NCI-H1417 (cell line): Measurements from ENCODE around the gene HLA-F.

Experiments used
- DNase-seq, 3 experiments: peaks; one replicate each; lab custom pipeline; 2025; lab: John Stamatoyannopoulos, UW

The HLA-F gene

DNA sequence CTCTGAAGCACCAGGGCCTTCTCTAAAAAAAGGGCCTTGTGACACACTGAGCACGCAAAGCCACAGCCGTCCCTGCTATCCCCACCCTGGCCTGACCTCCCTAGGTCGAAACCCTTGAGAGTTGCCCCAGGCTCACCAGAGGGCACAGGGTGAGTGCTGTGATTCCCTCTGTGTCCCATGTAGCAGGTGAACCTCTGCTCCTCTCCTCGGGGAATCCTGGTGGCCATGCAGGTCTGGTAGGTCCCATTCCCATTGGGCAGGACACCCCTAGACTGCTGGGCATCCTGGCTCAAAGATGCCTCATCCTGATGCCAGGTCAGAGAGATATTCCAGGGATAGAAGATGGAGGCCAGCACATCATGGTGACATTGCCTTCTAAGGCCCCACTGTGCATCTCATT is 20.9 kb downstream of the HLA-F start:
- no peak for DNase-seq

GRCh38 chr6:29744621-29745020 is 21.4 kb downstream of the HLA-F start:
- no peak for DNase-seq

- DNase-seq, result no peak
These were observed 22.2 kb downstream of the HLA-F start for GRCh38 chr6:29745386-29745785.

DNA sequence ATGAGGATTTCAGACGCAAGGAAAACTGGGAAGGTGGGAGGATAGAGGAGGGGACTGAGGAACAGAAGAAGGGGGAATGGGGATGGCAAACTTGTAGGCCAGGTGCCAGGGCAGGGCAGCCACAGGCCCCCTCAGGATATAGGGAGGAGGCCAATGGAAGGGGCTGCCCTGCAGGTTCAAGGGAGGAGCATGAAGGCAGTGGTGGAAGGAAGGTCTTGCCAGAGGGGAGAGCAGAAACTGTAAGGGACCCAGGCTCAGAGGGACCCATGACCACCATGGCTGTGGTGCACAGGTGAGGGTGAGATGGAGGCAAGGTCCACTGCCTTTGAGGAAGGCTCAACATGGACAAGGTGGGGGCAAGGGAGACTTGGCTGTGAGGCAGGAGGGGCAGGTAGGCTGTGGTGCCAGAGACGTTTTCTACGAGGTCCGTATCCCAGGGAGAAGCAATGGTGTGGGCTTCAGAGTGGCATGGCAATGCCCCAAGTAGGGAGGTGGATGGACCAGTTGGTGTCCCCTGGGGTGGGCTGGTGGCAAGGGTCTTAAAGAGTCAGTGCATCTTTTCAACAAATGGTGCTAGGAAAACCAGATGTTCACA is 22.7 kb downstream of the HLA-F start:
- DNase-seq, result no peak

DNA sequence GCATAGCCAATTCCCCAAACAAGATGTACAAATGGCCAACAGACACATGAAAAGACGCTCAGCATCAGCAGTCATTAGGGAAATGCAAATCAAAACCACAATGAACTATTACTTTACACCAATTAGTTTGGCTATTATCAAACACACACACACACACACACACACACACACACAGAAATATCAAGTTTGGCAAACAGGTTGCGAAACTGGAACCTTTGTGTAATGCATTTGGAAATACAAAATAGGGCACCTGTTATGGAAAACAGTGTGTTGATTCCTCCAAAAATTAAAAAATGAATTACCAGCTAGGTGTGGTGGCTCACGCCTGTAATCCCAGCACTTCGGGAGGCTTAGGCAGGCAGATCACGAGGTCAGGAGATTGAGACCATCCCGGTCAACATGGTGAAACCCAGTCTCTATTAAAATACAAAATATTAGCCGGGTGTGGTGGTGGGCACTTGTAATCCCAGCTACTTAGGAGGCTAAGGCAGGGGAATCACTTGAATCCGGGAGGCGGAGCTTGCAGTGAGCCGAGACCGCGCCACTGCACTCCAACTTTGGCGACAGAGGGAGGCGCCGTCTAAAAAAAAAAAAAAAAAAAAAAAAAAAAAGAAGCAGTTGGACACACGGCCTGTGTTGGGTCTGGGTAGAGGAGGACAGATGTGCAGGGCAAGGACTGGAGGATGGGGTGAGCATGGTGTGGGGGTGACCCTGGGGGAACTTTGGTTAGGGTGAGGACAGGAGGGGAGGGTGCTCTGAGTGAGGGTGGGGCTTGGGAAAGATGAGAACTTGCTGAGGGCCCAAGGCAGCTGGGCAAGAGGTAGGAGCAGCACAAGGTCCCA is 23.8 kb downstream of the HLA-F start:
- DNase-seq, result no peak

DNA sequence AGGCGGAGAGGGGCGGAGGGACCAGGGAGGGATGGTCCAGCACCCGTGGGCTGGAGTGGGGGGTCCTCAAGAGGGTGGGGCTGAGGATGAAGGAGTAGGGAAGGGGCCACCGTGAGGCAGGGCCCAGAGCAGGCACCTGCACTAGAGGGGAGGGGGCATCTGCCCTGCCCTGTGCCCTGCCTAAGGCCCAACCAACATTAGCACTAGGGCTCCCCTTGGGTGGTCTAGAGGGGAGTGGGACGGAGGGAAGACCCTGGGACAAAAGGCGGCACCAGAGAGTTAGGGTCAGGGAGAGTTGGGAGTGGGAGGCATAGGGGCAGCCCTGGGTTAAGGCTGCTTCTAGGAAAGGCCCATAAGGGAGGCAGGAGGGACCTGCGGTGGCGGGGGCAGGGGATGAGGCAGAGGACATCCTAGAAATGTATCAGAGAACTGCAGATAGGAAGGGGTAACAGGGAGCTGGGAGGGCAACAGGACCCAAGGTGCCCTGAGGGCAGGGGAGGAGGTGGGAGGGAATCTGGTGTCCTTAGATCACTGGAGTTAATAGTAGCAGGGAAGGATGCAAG is 24.5 kb downstream of the HLA-F start:
- no peak for DNase-seq

DNA sequence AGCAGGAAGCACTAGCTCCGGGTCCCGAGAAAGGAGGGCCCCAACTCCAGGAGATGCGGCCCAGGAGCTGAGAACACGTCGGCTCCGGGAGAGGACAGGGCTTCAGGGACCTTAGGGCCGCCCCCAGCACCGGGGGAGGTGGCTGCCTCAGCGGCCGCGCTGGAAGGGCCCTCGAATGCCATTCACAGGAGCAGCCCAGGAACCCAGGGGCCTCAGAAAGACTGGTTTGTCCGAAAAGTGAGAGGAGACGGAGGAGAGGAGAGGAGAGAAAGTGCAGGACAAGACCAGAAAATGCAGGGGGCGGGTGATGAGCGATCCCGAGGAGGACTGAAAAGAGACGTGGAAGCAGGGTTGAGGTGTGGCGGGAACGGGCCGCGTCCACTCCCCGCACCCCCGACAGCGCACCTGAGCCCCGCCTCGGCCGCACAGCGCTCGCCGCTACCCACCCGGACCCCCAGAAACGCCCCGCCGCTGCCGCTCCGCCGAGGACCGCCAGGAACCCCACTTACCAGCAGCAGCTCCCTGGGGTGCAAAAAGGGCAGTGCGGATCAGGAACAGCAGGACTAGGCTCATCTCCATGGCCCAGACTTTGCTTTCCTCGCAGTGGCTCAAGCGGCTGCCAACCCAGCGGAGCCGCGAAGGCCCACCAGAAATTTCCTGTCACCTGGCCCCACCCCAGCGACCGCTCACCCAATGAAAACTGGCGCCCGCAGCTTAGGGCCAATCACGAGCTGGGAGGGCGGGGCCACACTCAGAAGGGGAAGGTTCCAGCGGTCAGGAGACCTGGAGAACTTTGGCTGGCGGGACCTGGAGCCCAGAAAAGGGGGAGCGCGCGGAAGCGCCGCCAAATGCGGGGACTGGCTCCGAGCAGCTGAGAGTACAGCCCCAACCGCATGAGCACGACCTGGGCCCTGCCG is 25.4 kb downstream of the HLA-F start:
- peak in 2 of 3 experiments; percentile 71 to 72 for DNase-seq

DNA sequence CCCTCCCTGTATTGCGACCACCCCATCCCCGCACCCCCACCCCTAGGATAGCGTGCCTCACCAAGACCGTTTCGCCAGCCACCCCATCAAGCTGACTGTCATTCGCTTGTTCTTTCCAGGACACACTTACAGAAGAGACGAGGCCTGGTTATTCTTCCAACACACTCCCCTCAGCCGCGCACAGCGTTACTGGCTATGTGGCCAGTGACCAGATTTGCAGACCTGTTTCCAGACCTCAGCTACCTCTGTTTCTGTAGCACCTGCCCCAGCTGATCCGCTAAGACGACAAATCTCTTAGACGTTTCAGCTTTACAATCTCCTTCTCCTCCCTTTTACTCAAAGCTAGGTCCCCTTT is 26.1 kb downstream of the HLA-F start:
- no peak for DNase-seq

GRCh38 chr6:29749668-29750067 is 26.4 kb downstream of the HLA-F start:
- no peak for DNase-seq

- DNase-seq, result no peak
These were observed 27.5 kb downstream of the HLA-F start for GRCh38 chr6:29750709-29751108.

DNA sequence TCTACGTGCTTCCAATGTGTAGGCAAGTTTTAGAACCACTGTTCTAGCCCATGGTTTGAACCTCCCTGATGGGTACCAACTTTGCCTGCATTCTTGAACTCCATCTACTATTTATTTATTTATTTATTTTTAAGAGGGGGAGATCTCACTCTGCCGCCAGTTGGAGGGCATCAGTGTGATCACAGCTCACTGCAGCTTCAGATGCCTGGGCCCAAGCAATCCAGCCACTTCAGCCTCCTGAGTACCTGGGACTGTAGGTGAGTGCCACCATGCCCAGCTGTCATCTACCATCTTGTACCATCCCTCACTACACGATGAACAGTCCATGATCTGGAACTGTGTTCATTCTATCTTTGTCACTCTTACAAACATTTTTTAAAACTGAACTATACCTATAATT is 28.2 kb downstream of the HLA-F start:
- no peak for DNase-seq

- DNase-seq, result peak; percentile 5 to 25 (median 9)
These were observed 29.4 kb downstream of the HLA-F start for GRCh38 chr6:29752451-29753308.

GRCh38 chr6:29753309-29753644 is 30.0 kb downstream of the HLA-F start:
- DNase-seq, result no peak

- DNase-seq, result no peak
These were observed 32.1 kb downstream of the HLA-F start for GRCh38 chr6:29755295-29755871.

- DNase-seq, result no peak
These were observed 34.0 kb downstream of the HLA-F start for GRCh38 chr6:29757282-29757681.

DNA sequence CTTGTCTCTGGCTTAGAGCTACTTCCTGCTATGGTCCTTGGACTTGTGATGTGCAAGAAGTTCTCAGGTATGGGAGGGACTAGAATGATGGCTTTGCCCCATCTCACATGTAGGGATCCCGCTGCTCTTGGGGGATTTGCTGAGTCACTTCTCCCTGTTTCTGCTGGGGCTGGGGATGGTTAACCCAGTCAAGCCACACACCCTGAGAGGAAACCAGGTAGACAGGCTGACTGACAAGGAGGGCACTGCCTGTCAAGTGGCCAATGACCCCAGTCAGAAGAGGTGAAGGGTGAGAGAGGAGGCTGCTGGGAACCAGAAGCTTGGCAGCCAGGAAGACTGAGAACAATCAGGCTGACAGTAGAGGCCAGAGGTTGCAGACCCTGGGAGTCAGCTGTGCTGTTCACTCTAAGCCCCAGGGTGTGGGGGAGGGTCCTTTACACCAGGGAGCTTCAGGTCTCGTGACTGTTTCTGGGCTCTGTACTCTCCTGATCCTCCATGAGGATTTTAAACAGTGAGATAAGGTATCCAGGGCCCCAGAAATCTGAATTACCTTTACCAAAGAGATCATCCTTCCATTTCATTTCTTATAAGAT is 34.6 kb downstream of the HLA-F start:
- no peak for DNase-seq

GRCh38 chr6:29758761-29759160 is 35.5 kb downstream of the HLA-F start:
- no peak for DNase-seq

DNA sequence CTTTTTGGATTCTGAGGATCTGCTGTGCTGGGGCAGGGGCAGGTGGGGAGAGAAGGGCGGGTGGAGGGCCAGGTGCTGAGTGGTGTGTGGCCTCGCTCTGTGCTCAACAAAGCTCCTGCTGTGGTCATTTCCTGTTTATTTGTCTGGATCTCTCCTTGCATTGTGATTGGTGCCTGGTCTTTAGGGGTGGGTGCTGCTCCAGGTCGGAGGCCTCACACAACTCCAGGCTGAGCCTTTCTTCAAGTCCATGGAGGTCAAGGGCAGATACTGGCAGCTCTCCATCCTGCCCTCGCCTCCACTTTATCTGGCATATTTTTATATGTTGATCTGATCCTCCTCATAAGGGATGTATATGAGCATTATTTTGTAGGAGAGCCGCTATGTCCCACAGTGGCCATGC is 36.2 kb downstream of the HLA-F start:
- DNase-seq, result peak in 2 of 3 experiments; percentile 15 to 55

DNA sequence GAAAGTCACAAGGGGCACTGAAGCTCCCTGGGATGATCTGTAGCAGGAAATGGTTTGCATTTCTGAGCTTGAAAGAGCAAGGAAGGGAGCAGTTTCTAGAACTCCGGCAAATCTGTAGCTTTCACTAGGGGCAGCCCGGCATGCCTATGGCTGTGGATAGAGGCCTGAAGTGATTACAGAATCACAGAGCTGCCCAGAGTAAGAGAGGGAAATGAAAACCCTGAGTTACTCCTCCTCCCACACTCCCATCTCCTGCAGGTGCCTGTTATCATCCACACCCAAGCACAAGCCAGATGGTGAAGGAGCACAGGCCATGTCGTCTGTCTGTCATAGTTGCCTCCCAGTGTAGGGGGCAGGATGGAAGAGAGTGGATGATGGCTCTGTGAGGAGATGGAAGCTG is 37.1 kb downstream of the HLA-F start:
- DNase-seq, result no peak

DNA sequence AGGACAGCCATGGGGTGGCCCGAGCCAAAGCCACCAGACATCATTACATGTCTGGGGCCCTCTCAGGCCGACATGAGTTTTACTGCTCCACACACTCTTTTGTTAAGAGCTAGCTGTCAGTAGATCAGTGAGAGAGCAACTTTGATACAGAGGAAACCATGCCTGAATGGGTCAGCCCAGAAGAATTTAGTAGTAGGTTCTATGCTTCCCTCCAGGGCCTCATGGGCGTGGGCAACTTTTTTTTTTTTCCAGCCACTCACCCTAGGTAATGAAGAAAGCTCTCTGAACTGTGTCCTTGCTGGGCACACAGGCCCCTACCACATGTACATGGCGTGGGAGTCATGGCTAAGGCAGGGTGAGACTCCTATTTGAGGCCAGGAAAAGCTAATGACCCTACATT is 38.8 kb downstream of the HLA-F start:
- no peak for DNase-seq

DNA sequence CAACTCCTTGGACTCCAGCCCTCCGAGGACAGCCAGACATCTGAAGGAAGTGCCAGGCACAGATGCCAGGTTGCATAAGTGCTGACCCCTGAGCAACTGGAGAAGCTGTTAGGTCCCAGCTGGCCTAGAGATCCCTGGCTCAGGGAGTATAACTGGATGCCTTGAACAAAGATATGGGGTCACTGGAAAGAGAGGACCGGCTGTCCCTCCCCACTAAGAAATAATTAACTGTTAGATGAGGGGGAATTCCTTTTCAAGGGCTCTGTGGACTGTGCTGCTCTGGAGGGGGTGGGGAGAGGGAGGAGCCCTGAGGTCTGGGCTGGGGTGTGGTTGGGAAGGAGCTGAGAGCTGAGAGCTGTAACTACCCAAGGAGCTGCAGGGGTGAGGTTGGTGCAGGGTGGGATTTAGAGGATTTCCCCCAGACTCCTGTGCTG is 39.6 kb downstream of the HLA-F start:
- DNase-seq, result no peak
